HepG2 (cell line): ENCODE results near the gene EXOC6B. TPM values are rescaled to one million over a fixed set of nuclear protein-coding genes. Genes with fewer than 3 reads are reported as not detected.

Experiments
- ATF6 ChIP-seq: sonication (generic); formaldehyde crosslinking; conservative IDR thresholded peaks from 2 replicates; pipeline ENCODE4 v1.4.0; 2020; ENCODE audit warnings: missing genetic modification reagents
- ATRX ChIP-seq: sonication (generic); formaldehyde crosslinking; IDR thresholded peaks from 2 replicates; pipeline ENCODE4 v1.4.0; 2020; ENCODE audit warnings: missing genetic modification reagents, borderline replicate concordance
- FOXK2 ChIP-seq: fragments of 450-650 bp; IDR thresholded peaks from 2 replicates; pipeline ENCODE4 v1.6.1; 2016
- FOXP4 ChIP-seq: sonication (generic); formaldehyde crosslinking; IDR thresholded peaks from 2 replicates; pipeline ENCODE4 v1.4.0; 2020; ENCODE audit warnings: missing genetic modification reagents
- KLF6 ChIP-seq: IDR thresholded peaks from 2 replicates; pipeline ENCODE4 v1.8.0; 2016; ENCODE audit warnings: missing biosample characterization, missing genetic modification reagents
- LCORL ChIP-seq, 2 experiments: fragments of 450-650 bp in 1 of 2; sonication (generic) in 1 of 2; formaldehyde crosslinking in 1 of 2; IDR thresholded peaks; 2 replicates each; pipeline versions ENCODE4 v1.5.0 to v1.6.1; 2017 to 2020; ENCODE audit warnings: antibody characterized with exemption in 1 of 2, missing genetic modification reagents in 1 of 2
- MED1 ChIP-seq: sonication (generic); formaldehyde crosslinking; IDR thresholded peaks from 2 replicates; pipeline ENCODE4 v1.4.0; 2020; ENCODE audit warnings: missing genetic modification reagents
- MLXIP ChIP-seq: sonication (generic); formaldehyde crosslinking; IDR thresholded peaks from 2 replicates; pipeline ENCODE4 v1.9.0; 2021; ENCODE audit warnings: missing genetic modification reagents, borderline replicate concordance
- NFRKB ChIP-seq: fragments of 450-650 bp; IDR thresholded peaks from 2 replicates; pipeline ENCODE4 v1.6.1; 2017
- PAXIP1 ChIP-seq: sonication (generic); formaldehyde crosslinking; conservative IDR thresholded peaks from 2 replicates; pipeline ENCODE4 v1.4.0; 2020; ENCODE audit warnings: mild to moderate bottlenecking, missing genetic modification reagents, moderate library complexity
- PTBP1 ChIP-seq: fragments of 200-400 bp; formaldehyde crosslinking; IDR thresholded peaks from 2 replicates; pipeline ENCODE4 v1.6.1; 2018; ENCODE audit warnings: low read length, low read depth; ENCODE audit not compliant: poor library complexity, severe bottlenecking
- SNAI1 ChIP-seq: sonication (generic); formaldehyde crosslinking; IDR thresholded peaks from 2 replicates; pipeline ENCODE4 v1.5.0; 2020; ENCODE audit warnings: mild to moderate bottlenecking, missing genetic modification reagents, borderline replicate concordance
- ZNF124 ChIP-seq: sonication (generic); formaldehyde crosslinking; IDR thresholded peaks from 2 replicates; pipeline ENCODE4 v1.4.0; 2020; ENCODE audit warnings: missing genetic modification reagents
- ZNF44 ChIP-seq: sonication (generic); formaldehyde crosslinking; IDR thresholded peaks from 2 replicates; pipeline ENCODE4 v1.5.1; 2020; ENCODE audit warnings: mild to moderate bottlenecking, missing genetic modification reagents
- ZNF580 ChIP-seq: IDR thresholded peaks from 2 replicates; pipeline ENCODE4 v1.6.1; 2016; ENCODE audit warnings: low read depth, borderline replicate concordance
- ZNF691 ChIP-seq: sonication (generic); formaldehyde crosslinking; IDR thresholded peaks from 2 replicates; pipeline ENCODE4 v1.4.0; 2020; ENCODE audit warnings: missing genetic modification reagents, low read depth, mild to moderate bottlenecking, borderline replicate concordance
- ZNF740 ChIP-seq: sonication (generic); formaldehyde crosslinking; IDR thresholded peaks from 2 replicates; pipeline ENCODE4 v1.4.0; 2020; ENCODE audit warnings: missing genetic modification reagents
- ZNF776 ChIP-seq: sonication (generic); formaldehyde crosslinking; IDR thresholded peaks from 2 replicates; pipeline ENCODE4 v1.4.0; 2020; ENCODE audit warnings: mild to moderate bottlenecking, missing genetic modification reagents
- polyA plus RNA-seq, 8 experiments: library from polyadenylated mRNA; depleted of rRNA in 3 of 8; stranded (reverse) in 7 of 8; unstranded in 1 of 8; fragments of >200 nt; fragmentation: Illumina TruSeq in 4 of 8; extraction: Trizol in 4 of 8; gene quantifications; 2 replicates each; pipeline versions ENCODE4 v1.2.1 to v1.2.3, GENCODE V29; 2011 to 2016; ENCODE audit warnings: low read depth in 4 of 8, missing spikeins in 1 of 8, mixed read lengths in 1 of 8; ENCODE audit not compliant: insufficient read depth in 1 of 8
- total RNA-seq, 5 experiments: library from RNA; depleted of rRNA; stranded (reverse); fragments of >200 nt; fragmentation: Illumina TruSeq; extraction: Trizol; gene quantifications; 2 replicates each; pipeline ENCODE4 v1.2.3, GENCODE V29; 2016; ENCODE audit warnings: low read depth in 1 of 5

The EXOC6B gene
- total and polyA plus RNA-seq, 2 of the 13 experiments (the other 11 are each of a cell fraction or from before 2014, with no cell fraction given): 9.1 to 15.9 TPM

- no peak for TF ChIP-seq KLF6 (CRISPR knock-in tag)
- peak; percentile 92 for TF ChIP-seq LCORL (IDR thresholded peaks at IDR 0.05)
- peak; percentile 88 for TF ChIP-seq LCORL (CRISPR knock-in tag; IDR thresholded peaks at IDR 0.05)
- TF ChIP-seq MLXIP (CRISPR knock-in tag): no peak
- TF ChIP-seq MED1 (CRISPR knock-in tag): peak; percentile 82
- TF ChIP-seq ZNF740 (CRISPR knock-in tag): no peak
- TF ChIP-seq ZNF691 (CRISPR knock-in tag): no peak
- TF ChIP-seq PAXIP1 (CRISPR knock-in tag): peak; percentile 95
- TF ChIP-seq ATRX: no peak
- TF ChIP-seq ATF6: no peak
- TF ChIP-seq ZNF580: no peak
- TF ChIP-seq FOXP4: peak; percentile 90
- TF ChIP-seq ZNF44: no peak
- no peak for TF ChIP-seq SNAI1 (CRISPR knock-in tag)
- TF ChIP-seq ZNF124: peak; percentile 87
- TF ChIP-seq NFRKB: no peak
- TF ChIP-seq ZNF776: no peak
- no peak for TF ChIP-seq FOXK2
- no peak for TF ChIP-seq PTBP1
Observed at GRCh38 chr2:72757177-72757775, 68.6 kb downstream of the EXOC6B start (continued).
